Measurements from ENCODE around the gene ACMSD. TPM values are rescaled to one million over a fixed set of nuclear protein-coding genes. Genes with fewer than 3 reads are reported as not detected.

ACMSD gene
- total and polyA plus RNA-seq, 10 of the 15 experiments (the other 5 are each of a cell fraction or from before 2014, with no cell fraction given), result 0.08 TPM; not detected in 9

DNA sequence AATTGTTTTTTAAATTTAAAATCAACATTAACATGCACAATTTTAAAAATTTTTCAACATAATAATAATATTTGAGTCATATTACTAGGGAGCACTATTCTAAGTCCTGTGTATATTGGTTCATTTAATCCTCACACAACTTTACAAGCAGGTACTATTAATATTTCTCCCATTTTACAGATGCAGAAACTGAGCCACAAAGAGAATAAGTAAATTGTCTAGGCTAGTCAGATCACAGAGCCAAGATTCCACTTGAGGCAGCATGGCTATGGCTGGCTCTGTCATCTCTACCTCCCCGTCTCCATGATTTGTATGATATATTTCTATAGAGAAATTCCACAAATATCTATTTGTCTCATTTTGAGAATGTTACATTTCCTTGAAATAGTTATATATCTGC, 95.3 kb downstream of the ACMSD start:
- no peaks in the 10 kb centered on the region for H3K4me1 ChIP-seq (ENCODE audit: control insufficient read depth, insufficient read depth, low read length)

More for the DNA sequence above, 95.3 kb downstream of the ACMSD start:
- no peaks in the 10 kb centered on the region; the same call in 2 of the 3 replicates for H3K9me3 ChIP-seq (replicated peaks; ENCODE audit: control insufficient read depth, insufficient read depth, low read length)
- no peak for ATAC-seq
- TF ChIP-seq SREBF2 (IDR thresholded peaks at IDR 0.05; ENCODE audit: low read length) (no peak), EED (IDR thresholded peaks at IDR 0.05; ENCODE audit: low read depth) (no peak), RBBP5 (conservative IDR thresholded peaks at IDR 0.05) (no peak), ZNF24 (IDR thresholded peaks at IDR 0.05) (no peak), ETV6 (conservative IDR thresholded peaks at IDR 0.05 in 1 of 2, IDR thresholded peaks at IDR 0.05 in 1 of 2; ENCODE audit: borderline replicate concordance in 1 of 2, low read depth in 1 of 2) (no peak), BHLHE40 (IDR thresholded peaks at IDR 0.05; ENCODE audit: borderline replicate concordance in 1 of 2, low read depth in 2 of 2, low read length in 1 of 2) (no peak)
- TF ChIP-seq, protein P1, sequence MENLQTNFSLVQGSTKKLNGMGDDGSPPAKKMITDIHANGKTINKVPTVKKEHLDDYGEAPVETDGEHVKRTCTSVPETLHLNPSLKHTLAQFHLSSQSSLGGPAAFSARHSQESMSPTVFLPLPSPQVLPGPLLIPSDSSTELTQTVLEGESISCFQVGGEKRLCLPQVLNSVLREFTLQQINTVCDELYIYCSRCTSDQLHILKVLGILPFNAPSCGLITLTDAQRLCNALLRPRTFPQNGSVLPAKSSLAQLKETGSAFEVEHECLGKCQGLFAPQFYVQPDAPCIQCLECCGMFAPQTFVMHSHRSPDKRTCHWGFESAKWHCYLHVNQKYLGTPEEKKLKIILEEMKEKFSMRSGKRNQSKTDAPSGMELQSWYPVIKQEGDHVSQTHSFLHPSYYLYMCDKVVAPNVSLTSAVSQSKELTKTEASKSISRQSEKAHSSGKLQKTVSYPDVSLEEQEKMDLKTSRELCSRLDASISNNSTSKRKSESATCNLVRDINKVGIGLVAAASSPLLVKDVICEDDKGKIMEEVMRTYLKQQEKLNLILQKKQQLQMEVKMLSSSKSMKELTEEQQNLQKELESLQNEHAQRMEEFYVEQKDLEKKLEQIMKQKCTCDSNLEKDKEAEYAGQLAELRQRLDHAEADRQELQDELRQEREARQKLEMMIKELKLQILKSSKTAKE (IDR thresholded peaks at IDR 0.05; ENCODE audit: low read depth, poor library complexity, severe bottlenecking), result no peak
- TF ChIP-seq, protein P2, sequence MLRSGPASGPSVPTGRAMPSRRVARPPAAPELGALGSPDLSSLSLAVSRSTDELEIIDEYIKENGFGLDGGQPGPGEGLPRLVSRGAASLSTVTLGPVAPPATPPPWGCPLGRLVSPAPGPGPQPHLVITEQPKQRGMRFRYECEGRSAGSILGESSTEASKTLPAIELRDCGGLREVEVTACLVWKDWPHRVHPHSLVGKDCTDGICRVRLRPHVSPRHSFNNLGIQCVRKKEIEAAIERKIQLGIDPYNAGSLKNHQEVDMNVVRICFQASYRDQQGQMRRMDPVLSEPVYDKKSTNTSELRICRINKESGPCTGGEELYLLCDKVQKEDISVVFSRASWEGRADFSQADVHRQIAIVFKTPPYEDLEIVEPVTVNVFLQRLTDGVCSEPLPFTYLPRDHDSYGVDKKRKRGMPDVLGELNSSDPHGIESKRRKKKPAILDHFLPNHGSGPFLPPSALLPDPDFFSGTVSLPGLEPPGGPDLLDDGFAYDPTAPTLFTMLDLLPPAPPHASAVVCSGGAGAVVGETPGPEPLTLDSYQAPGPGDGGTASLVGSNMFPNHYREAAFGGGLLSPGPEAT (IDR thresholded peaks at IDR 0.05; ENCODE audit: low read depth), result no peak
- TF ChIP-seq, protein P3, sequence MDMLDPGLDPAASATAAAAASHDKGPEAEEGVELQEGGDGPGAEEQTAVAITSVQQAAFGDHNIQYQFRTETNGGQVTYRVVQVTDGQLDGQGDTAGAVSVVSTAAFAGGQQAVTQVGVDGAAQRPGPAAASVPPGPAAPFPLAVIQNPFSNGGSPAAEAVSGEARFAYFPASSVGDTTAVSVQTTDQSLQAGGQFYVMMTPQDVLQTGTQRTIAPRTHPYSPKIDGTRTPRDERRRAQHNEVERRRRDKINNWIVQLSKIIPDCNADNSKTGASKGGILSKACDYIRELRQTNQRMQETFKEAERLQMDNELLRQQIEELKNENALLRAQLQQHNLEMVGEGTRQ (IDR thresholded peaks at IDR 0.05; ENCODE audit: borderline replicate concordance, low read depth, low read length), result no peak
- ChIA-PET SMC1A (ENCODE audit: uncharacterized antibody, unreplicated experiment) (no interaction called here), CTCF (no interaction called here), POLR2A (interaction anchor here (0.6 kb wide), 1 partner anchor 785 kb away, joined by 4 read pairs; no protein-coding TSS in a partner anchor), RAD21 (ENCODE audit: unreplicated experiment) (no interaction called here)
- intact Hi-C loops (cut with micrococcal nuclease; ENCODE audit: unreplicated experiment), result no loop called here
- no peak overlapping the region for H3K27ac ChIP-seq (ENCODE audit: control insufficient read depth, insufficient read depth)
- H3K27me3 ChIP-seq (replicated peaks in 1 of 2; ENCODE audit: control insufficient read depth in 2 of 2, insufficient read depth in 2 of 2, low read length in 1 of 2), result no peaks in the 10 kb centered on the region
- in situ Hi-C loops (cut with MboI), result no loop called here
- H2AFZ ChIP-seq (ENCODE audit: control insufficient read depth, low read depth, low read length), result no peak overlapping the region
- H3K79me2 ChIP-seq (ENCODE audit: control insufficient read depth, insufficient read depth, low read length), result peaks cover 77% of the 10 kb centered on the region
- H3K4me2 ChIP-seq (ENCODE audit: control insufficient read depth, insufficient read depth), result no peak overlapping the region
- no TSS peak for BruUV-seq (replicated peaks)
- WGBS (ENCODE audit: insufficient coverage, insufficient replicate concordance, low lambda C conversion rate, missing lambda C conversion rate), result 100% methylated on average over 1 of the region's 1 CpG
- H3K36me3 ChIP-seq (ENCODE audit: control insufficient read depth in 2 of 2, insufficient read depth in 2 of 2, low read length in 1 of 2), result peaks cover 0 to 27% of the 10 kb centered on the region in 2 experiments; a peak in 3 of 4 replicates
- H3K9ac ChIP-seq (ENCODE audit: control insufficient read depth, insufficient read depth, low read length), result no peak overlapping the region
- no peak overlapping the region for H3K4me3 ChIP-seq
- no peak for FAIRE-seq
- DNase-seq (ENCODE audit: low read depth, low spot score), result no peak
- H4K20me1 ChIP-seq (ENCODE audit: control insufficient read depth, insufficient read depth), result no peaks in the 10 kb centered on the region; the same call in 1 of the 2 replicates

Measured in GM12878 (cell line).